ENCODE measurements around the gene TMX4. TPM values are rescaled to one million over a fixed set of nuclear protein-coding genes. Genes with fewer than 3 reads are reported as not detected.
A peak's percentile ranks its signal among the peaks of the same experiment; 100 is the strongest.

Gene TMX4
- total and polyA plus RNA-seq, 2 experiments from 2014 or later: 27.7 to 32.9 TPM

DNA sequence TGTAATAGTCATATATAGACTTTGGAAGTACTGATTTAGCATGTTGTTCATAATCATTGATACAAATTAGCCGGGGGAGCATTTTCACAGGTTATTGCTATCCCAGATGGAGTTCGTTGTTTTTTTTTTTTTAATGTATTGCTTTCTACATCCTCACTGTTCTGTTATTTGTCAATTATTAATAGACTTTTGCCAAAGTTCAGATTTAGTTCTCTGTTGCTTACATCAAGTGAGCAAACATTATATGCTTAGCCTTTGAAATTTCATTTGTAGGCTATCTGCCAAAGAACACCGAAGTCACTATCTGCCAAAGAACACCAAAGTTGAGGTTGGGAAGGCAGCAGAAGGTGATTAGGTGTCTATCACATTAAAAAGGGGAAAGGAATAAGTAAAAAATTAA, 79.2 kb downstream of the TMX4 start, which contains the start of gene HAO1:
Gene HAO1 (minus strand): TSS at position 118 of the 400 bp plus-strand sequence. CDS start 36 bp downstream, at position 82.
- Histone ChIP-seq H3K27me3 (replicated peaks; ENCODE audit: insufficient read depth) (no peaks in the 10 kb centered on the region), H2AFZ (no peak within 1 kb of the TSS), H3K9me3 (ENCODE audit: low read depth) (no peaks in the 10 kb centered on the region), H3K4me1 (ENCODE audit: insufficient read depth) (peaks cover 7% of the 10 kb centered on the region; the same call in 1 of the 2 replicates), H3K36me3 (ENCODE audit: low read depth) (no peaks in the 10 kb centered on the region), H3K9ac (no peak within 1 kb of the TSS), H3K4me2 (ENCODE audit: unreplicated experiment) (no peak within 1 kb of the TSS), H3K27ac (no peak within 1 kb of the TSS), H3K79me2 (ENCODE audit: insufficient read depth) (no peaks in the 10 kb centered on the region), H3K4me3 (no peak within 1 kb of the TSS), H3F3A (ENCODE audit: insufficient read depth) (no peaks in the 10 kb centered on the region), H4K20me1 (ENCODE audit: insufficient read depth) (no peaks in the 10 kb centered on the region), H3K9me2 (ENCODE audit: insufficient read depth) (no peaks in the 10 kb centered on the region)
- no peak for DNase-seq
- TF ChIP-seq EZH2phosphoT487 (IDR thresholded peaks at IDR 0.05; ENCODE audit: insufficient read depth, low read depth): no peak
- TF ChIP-seq EZH2 (IDR thresholded peaks at IDR 0.05; ENCODE audit: insufficient read depth, poor library complexity, severe bottlenecking): no peak
- 86 to 92% methylated on average over 3 of the region's 3 CpGs for WGBS, 2 experiments (ENCODE audit: low coverage in 1 of 2, low lambda C conversion rate in 2 of 2, missing lambda C conversion rate in 2 of 2)
- in situ Hi-C loops (cut with MboI): loop anchor here (10.0 kb wide), 1 partner anchor 774 kb away; no protein-coding TSS in a partner anchor

DNA sequence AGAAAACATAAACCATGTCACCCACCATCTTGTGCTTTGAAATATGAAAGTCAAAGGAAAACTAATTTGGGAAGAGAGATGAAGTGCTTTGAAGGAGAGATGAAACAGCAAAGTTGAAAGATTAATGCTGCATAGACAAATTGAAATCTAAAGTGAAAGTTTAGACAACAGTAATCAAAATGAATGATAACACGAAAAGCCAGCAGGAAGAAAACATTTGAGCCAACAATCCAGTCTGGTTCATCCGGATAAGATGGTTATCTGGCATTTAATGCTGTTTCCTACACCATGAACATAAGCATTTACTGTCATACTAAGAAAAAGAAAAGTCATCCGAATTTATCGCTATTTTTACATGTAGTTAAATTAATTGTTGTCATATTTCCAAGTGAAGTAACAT, 79.9 kb downstream of the TMX4 start:
- 67 to 76% methylated on average over 4 of the region's 4 CpGs for WGBS, 2 experiments (ENCODE audit: low coverage in 1 of 2, low lambda C conversion rate in 2 of 2, missing lambda C conversion rate in 2 of 2)
- H3K27me3 ChIP-seq (replicated peaks; ENCODE audit: insufficient read depth): no peaks in the 10 kb centered on the region
- no peaks in the 10 kb centered on the region for H3K9me3 ChIP-seq (ENCODE audit: low read depth)
- no peak overlapping the region for H2AFZ ChIP-seq
- no peak overlapping the region for H3K4me2 ChIP-seq (ENCODE audit: unreplicated experiment)
- peaks cover 7% of the 10 kb centered on the region; the same call in 1 of the 2 replicates for H3K4me1 ChIP-seq (ENCODE audit: insufficient read depth)
- no peaks in the 10 kb centered on the region for H3K36me3 ChIP-seq (ENCODE audit: low read depth)
- H3F3A ChIP-seq (ENCODE audit: insufficient read depth): no peaks in the 10 kb centered on the region
- no peak overlapping the region for H3K9ac ChIP-seq
- TF ChIP-seq EZH2phosphoT487 (IDR thresholded peaks at IDR 0.05; ENCODE audit: insufficient read depth, low read depth): no peak
- TF ChIP-seq EZH2 (IDR thresholded peaks at IDR 0.05; ENCODE audit: insufficient read depth, poor library complexity, severe bottlenecking): no peak
- no peaks in the 10 kb centered on the region for H3K9me2 ChIP-seq (ENCODE audit: insufficient read depth)
- no peaks in the 10 kb centered on the region for H4K20me1 ChIP-seq (ENCODE audit: insufficient read depth)
- in situ Hi-C loops (cut with MboI): loop anchor here (10.0 kb wide), 1 partner anchor 775 kb away; no protein-coding TSS in a partner anchor
- no peaks in the 10 kb centered on the region for H3K79me2 ChIP-seq (ENCODE audit: insufficient read depth)
- DNase-seq: no peak
- no peak overlapping the region for H3K4me3 ChIP-seq
- H3K27ac ChIP-seq: no peak overlapping the region

DNA sequence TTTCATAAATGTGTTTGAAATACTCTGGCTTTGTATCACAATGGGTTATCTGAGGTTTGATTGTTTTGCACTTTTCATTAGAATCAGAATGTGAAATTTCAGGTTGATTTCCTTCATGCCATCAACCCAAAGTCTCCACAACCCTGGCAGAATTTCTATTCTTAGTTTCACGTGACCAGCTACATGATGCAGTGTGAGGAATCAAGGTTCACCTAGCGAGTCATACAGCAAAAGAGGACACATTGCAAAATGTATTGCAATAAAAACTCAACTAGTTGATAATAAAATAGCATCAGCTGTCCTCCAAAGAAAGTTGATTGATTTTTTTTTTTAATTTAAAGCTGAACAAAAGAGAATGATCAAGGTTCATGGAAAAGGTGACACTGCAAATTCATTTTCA, 81.5 kb downstream of the TMX4 start:
- 83 to 95% methylated on average over 2 of the region's 2 CpGs for WGBS, 2 experiments (ENCODE audit: low coverage in 1 of 2, low lambda C conversion rate in 2 of 2, missing lambda C conversion rate in 2 of 2)
- peaks cover 7% of the 10 kb centered on the region; the same call in 1 of the 2 replicates for H3K4me1 ChIP-seq (ENCODE audit: insufficient read depth)
- no peak overlapping the region for H3K4me3 ChIP-seq
- H3K79me2 ChIP-seq (ENCODE audit: insufficient read depth): no peaks in the 10 kb centered on the region
- H3K9me2 ChIP-seq (ENCODE audit: insufficient read depth): no peaks in the 10 kb centered on the region
- H3K27me3 ChIP-seq (replicated peaks; ENCODE audit: insufficient read depth): no peaks in the 10 kb centered on the region
- no peak overlapping the region for H3K9ac ChIP-seq
- H3K9me3 ChIP-seq (ENCODE audit: low read depth): no peaks in the 10 kb centered on the region
- H3K27ac ChIP-seq: no peak overlapping the region
- H3K4me2 ChIP-seq (ENCODE audit: unreplicated experiment): no peak overlapping the region
- TF ChIP-seq EZH2 (IDR thresholded peaks at IDR 0.05; ENCODE audit: insufficient read depth, poor library complexity, severe bottlenecking) (no peak), EZH2phosphoT487 (IDR thresholded peaks at IDR 0.05; ENCODE audit: insufficient read depth, low read depth) (no peak)
- H3F3A ChIP-seq (ENCODE audit: insufficient read depth): no peaks in the 10 kb centered on the region
- no peak overlapping the region for H2AFZ ChIP-seq
- DNase-seq: peak; percentile 18
- no peaks in the 10 kb centered on the region for H3K36me3 ChIP-seq (ENCODE audit: low read depth)
- no peaks in the 10 kb centered on the region for H4K20me1 ChIP-seq (ENCODE audit: insufficient read depth)
- in situ Hi-C loops (cut with MboI): no loop called here

DNA sequence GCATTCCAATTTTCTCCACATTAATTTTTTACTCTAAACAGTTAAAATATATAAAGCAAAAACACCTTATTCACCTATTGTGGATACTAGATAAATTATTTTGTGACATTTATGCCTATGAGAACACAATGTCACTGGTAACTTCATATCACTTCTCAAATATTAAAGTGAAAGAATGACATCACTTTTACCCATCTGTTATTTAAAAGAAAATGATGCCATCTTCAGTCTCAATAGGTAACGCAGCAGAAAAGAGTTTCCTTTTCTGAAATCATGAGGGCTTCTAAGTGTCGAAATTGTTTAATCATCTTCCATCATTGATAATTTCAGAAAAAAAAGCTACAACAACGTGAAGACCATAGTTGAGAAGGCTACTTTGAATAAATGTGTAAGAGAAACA, 82.2 kb downstream of the TMX4 start:
- Histone ChIP-seq H4K20me1 (ENCODE audit: insufficient read depth) (no peaks in the 10 kb centered on the region), H3K4me3 (no peak overlapping the region), H2AFZ (no peak overlapping the region), H3K36me3 (ENCODE audit: low read depth) (no peaks in the 10 kb centered on the region), H3K27ac (no peak overlapping the region), H3K79me2 (ENCODE audit: insufficient read depth) (no peaks in the 10 kb centered on the region), H3K9ac (no peak overlapping the region), H3K4me2 (ENCODE audit: unreplicated experiment) (no peak overlapping the region), H3K9me2 (ENCODE audit: insufficient read depth) (no peaks in the 10 kb centered on the region), H3K27me3 (replicated peaks; ENCODE audit: insufficient read depth) (no peaks in the 10 kb centered on the region), H3K9me3 (ENCODE audit: low read depth) (no peaks in the 10 kb centered on the region), H3K4me1 (ENCODE audit: insufficient read depth) (peaks cover 7% of the 10 kb centered on the region; the same call in 1 of the 2 replicates), H3F3A (ENCODE audit: insufficient read depth) (no peaks in the 10 kb centered on the region)
- in situ Hi-C loops (cut with MboI): no loop called here
- TF ChIP-seq EZH2phosphoT487 (IDR thresholded peaks at IDR 0.05; ENCODE audit: insufficient read depth, low read depth): no peak
- TF ChIP-seq EZH2 (IDR thresholded peaks at IDR 0.05; ENCODE audit: insufficient read depth, poor library complexity, severe bottlenecking): no peak
- DNase-seq: no peak
- WGBS, 2 experiments (ENCODE audit: low coverage in 1 of 2, low lambda C conversion rate in 2 of 2, missing lambda C conversion rate in 2 of 2): 90 to 93% methylated on average over 3 of the region's 3 CpGs
